ENCODE data around the gene MICALL2. TPM values are rescaled to one million over a fixed set of nuclear protein-coding genes. Genes with fewer than 3 reads are reported as not detected.

Gene MICALL2
- total and polyA plus RNA-seq, 4 donors = 2.9 to 16.3 (median 7.6) TPM

- TF ChIP-seq, protein P1, sequence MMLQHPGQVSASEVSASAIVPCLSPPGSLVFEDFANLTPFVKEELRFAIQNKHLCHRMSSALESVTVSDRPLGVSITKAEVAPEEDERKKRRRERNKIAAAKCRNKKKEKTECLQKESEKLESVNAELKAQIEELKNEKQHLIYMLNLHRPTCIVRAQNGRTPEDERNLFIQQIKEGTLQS (IDR thresholded peaks at IDR 0.05) = no peak
- no peak for TF ChIP-seq RAD21 (IDR thresholded peaks at IDR 0.05)
These were observed 58.3 kb downstream of the MICALL2 start (continued) for GRCh38 chr7:1401011-1401410.

- no peaks in the 10 kb centered on the region for H3K4me1 ChIP-seq (ENCODE audit: control insufficient read depth in 4 of 4, insufficient read depth in 4 of 4, low read length in 3 of 4)
- no peaks in the 10 kb centered on the region for H3K36me3 ChIP-seq (ENCODE audit: control insufficient read depth in 4 of 4, insufficient read depth in 3 of 4, low read depth in 1 of 4, low read length in 3 of 4)
- no peak for TF ChIP-seq JUND (IDR thresholded peaks at IDR 0.05)
- TF ChIP-seq, protein P1 (IDR thresholded peaks at IDR 0.05) = no peak
- H3K4me3 ChIP-seq (ENCODE audit: low read depth in 1 of 3, low read length in 3 of 3) = no peak overlapping the region
- H3K9me3 ChIP-seq (ENCODE audit: control insufficient read depth in 4 of 4, low read length in 3 of 4) = peaks cover 9 to 16% (median 13%) of the 10 kb centered on the region in 4 donors
- H3K27me3 ChIP-seq (ENCODE audit: control insufficient read depth in 4 of 4, insufficient read depth in 4 of 4, low read length in 3 of 4) = peaks cover 0 to 6% (median 3%) of the 10 kb centered on the region in 4 donors
- WGBS = 44% methylated on average over 11 of the region's 11 CpGs
- no peak for DNase-seq (ENCODE audit: low spot score)
- no peak overlapping the region for H3K9ac ChIP-seq (ENCODE audit: low read depth in 1 of 2, low read length in 2 of 2)
- no peak overlapping the region for H3K27ac ChIP-seq (ENCODE audit: low read depth in 1 of 2, low read length in 2 of 2)
These were observed 58.9 kb downstream of the MICALL2 start for GRCh38 chr7:1400371-1400770.

GRCh38 chr7:1397491-1398327, 61.6 kb downstream of the MICALL2 start:
- Histone ChIP-seq H3K9me3 (ENCODE audit: control insufficient read depth in 4 of 4, low read length in 3 of 4) (peaks cover 16 to 21% (median 17%) of the 10 kb centered on the region in 4 donors), H3K36me3 (ENCODE audit: control insufficient read depth in 4 of 4, insufficient read depth in 3 of 4, low read depth in 1 of 4, low read length in 3 of 4) (no peaks in the 10 kb centered on the region), H3K9ac (ENCODE audit: low read depth in 1 of 2, low read length in 2 of 2) (no peak overlapping the region), H3K4me1 (ENCODE audit: control insufficient read depth in 4 of 4, insufficient read depth in 4 of 4, low read length in 3 of 4) (no peaks in the 10 kb centered on the region), H3K27me3 (ENCODE audit: control insufficient read depth in 4 of 4, insufficient read depth in 4 of 4, low read length in 3 of 4) (no peaks in the 10 kb centered on the region), H3K27ac (ENCODE audit: low read depth in 1 of 2, low read length in 2 of 2) (no peak overlapping the region), H3K4me3 (ENCODE audit: low read depth in 1 of 3, low read length in 3 of 3) (no peak overlapping the region)
- no peak for DNase-seq (ENCODE audit: low spot score)
- TF ChIP-seq FOXA2 (IDR thresholded peaks at IDR 0.05) = no peak
- no peak for TF ChIP-seq EGR1 (IDR thresholded peaks at IDR 0.05; ENCODE audit: low read depth in 2 of 2)
- no peak for TF ChIP-seq HNF4A (conservative IDR thresholded peaks at IDR 0.05)
- WGBS = 80% methylated on average over 12 of the region's 12 CpGs

DNA sequence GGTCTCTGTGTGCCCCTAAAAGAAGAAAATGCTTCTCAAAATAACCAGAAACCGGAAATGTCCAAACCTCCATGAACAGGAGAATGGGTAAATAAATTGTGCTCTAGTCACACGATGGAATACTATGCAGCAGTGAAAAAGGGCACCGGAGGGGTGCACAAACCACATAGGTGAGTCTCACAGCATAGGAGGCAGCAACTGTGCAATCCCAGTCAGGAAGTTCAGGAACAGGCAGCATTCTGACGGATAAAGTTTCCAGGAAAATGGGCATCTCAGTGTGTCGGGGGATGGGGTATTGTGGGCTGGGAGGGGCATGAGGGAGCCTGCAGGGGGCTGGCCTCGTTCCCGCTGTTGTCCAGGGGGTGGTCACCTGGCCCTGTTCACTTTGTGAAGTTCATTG, 63.1 kb downstream of the MICALL2 start:
- Histone ChIP-seq H3K9ac (ENCODE audit: low read depth in 1 of 2, low read length in 2 of 2) (no peak overlapping the region), H3K9me3 (ENCODE audit: control insufficient read depth in 4 of 4, low read length in 3 of 4) (peaks cover 10 to 16% (median 12%) of the 10 kb centered on the region in 4 donors), H3K36me3 (ENCODE audit: control insufficient read depth in 4 of 4, insufficient read depth in 3 of 4, low read depth in 1 of 4, low read length in 3 of 4) (no peaks in the 10 kb centered on the region), H3K27me3 (ENCODE audit: control insufficient read depth in 4 of 4, insufficient read depth in 4 of 4, low read length in 3 of 4) (no peaks in the 10 kb centered on the region), H3K4me3 (ENCODE audit: low read depth in 1 of 3, low read length in 3 of 3) (no peak overlapping the region), H3K27ac (ENCODE audit: low read depth in 1 of 2, low read length in 2 of 2) (no peak overlapping the region), H3K4me1 (ENCODE audit: control insufficient read depth in 4 of 4, insufficient read depth in 4 of 4, low read length in 3 of 4) (no peaks in the 10 kb centered on the region)
- TF ChIP-seq SP1 (IDR thresholded peaks at IDR 0.05) = no peak
- TF ChIP-seq YY1 (IDR thresholded peaks at IDR 0.05) = no peak
- TF ChIP-seq EGR1 (IDR thresholded peaks at IDR 0.05; ENCODE audit: low read depth in 2 of 2) = no peak
- DNase-seq (ENCODE audit: low spot score) = no peak
- WGBS = 68% methylated on average over 7 of the region's 7 CpGs

All from liver (tissue), 9 donors.